NCI-H2196 (cell line): ENCODE data around the gene NOTCH2.
"Not testable (repeated sequence)": the region's sequence is repeated elsewhere in the genome, so short reads cannot be mapped to it uniquely, and the experiment has no call there.

ENCODE experiments used
- DNase-seq: peaks from one replicate; lab custom pipeline; 2025; ENCODE audit not compliant: unreplicated experiment; lab: John Stamatoyannopoulos, UW

Gene NOTCH2

DNA sequence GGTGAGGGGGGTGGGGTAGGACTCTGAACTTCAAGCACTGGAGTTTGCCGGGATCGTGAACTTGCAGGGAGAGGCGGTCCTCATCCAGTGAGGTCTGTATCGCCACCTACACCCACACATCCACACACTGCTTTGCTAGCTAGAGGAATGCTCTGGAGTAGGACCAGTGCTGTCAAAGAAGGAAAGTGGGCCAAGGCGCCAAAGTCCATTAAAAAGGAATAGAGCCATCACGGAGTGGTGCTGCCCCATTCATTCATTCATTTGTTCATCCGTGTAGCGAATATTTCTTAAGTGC is 405 bp upstream of the NOTCH2 start:
- not testable (repeated sequence) for DNase-seq

DNA sequence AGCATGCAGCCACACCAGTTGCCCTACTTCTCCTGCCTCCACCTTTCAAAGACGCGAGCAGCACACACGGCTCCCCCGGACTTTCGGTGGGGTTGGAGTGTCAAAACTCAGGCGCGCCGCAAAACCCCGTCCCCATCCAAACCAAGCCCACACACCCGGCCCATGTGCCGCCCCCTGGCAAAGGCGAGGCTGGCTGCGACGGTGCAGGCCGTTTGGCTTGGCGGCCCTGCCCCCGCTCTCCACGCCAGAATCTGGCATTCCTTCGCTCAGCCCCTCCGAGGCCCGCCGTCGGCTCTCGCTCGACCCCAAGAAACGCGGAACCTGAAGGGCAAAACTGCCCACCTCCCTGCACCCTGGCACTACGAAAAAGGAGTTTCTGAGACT is 787 bp downstream of the NOTCH2 start:
- not testable (repeated sequence) for DNase-seq

DNA sequence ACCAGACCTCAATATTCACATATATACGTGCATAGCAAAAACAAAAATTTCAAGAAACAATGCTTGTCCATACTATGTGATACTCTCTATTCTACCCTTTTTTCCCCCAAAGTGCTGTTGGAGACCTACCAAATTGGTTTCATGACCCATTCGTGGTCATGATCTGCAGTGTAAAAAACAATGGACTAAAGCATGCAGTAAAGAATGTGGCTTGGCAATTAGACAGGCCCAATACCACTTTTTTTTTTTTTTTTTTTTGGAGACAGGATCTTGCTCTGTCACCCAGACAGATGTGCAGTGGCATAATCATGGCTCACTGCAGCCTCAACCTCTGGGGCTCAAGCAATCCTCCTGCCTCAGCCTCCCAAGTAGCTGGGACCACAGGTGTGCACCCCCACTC is 21.3 kb downstream of the NOTCH2 start:
- DNase-seq, result not testable (repeated sequence)

DNA sequence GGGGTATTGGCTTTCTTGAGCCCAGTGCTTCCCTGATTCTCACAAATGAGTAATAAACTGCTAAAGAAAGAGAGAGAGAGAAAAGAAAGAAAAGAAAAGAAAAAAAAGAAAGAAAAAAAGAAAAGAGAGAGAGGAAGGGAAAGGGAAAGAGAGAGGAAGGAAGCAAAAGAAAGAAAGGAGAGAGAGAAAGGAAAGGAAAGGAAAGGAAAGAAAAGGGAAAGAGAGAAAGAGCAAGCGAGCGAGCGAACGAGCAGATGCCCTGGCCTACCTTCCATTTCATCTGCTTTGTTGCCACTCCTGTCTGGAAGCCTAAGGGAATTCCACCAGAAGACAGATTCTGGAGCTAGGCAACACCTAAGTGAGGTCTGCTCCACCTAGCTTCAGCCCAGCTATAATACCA is 27.7 kb downstream of the NOTCH2 start:
- DNase-seq, result not testable (repeated sequence)

DNA sequence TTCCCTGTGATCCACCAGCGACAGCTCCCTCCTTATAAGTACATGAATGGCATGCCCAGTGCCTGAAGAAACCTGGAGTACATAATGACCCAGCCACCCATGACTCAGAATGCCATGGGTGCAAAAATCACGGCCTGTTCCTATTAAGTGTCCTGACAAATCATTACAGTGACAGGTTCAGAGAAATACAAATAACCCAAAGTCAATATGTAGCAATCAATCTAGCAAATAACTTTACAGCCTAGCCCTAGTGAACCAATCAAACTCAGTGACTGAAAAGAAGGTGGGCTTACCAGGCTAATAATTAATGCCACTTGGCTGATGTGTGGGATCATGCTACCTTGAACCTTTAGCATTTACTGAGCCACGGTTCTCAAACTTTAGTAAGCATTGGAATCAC is 37.2 kb downstream of the NOTCH2 start:
- DNase-seq, result not testable (repeated sequence)

DNA sequence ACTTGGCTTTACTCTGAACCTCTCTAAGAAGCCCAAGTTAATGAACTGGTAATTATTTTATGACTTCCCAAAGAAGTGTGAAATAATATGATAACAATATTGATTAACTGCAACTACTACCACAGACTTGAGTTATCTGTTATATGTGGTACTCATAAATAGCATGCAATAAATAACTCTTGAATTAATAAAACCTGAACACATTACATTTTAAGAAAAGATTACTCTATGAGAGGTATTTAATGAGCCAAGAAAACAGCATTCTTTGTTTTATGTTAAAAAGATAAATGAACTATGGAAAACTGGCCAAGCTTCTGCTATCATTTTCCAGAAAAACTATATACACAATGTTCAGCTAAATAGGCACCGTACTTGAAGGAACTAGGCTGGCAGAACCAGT is 45.7 kb downstream of the NOTCH2 start:
- DNase-seq, result not testable (repeated sequence)

DNA sequence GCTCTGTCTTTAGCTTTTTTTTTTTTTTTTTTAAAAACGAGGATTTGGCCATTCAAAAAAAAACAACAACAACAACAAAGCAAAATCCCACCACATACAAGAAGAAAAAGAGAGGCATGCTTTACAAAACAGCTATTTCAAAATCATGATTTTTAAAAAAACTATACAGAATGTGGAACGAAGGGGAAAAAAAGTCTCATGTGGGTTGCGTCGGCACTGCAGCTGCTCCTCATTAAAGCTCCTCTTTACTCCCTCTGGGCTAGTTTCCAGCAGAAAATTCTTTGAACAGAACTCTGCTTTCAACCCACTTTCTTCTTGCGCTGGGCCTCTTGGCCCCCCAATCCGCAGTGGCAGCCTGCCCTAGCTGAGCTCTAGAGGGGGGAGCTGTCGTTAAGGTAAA is 54.5 kb downstream of the NOTCH2 start:
- DNase-seq, result not testable (repeated sequence)

DNA sequence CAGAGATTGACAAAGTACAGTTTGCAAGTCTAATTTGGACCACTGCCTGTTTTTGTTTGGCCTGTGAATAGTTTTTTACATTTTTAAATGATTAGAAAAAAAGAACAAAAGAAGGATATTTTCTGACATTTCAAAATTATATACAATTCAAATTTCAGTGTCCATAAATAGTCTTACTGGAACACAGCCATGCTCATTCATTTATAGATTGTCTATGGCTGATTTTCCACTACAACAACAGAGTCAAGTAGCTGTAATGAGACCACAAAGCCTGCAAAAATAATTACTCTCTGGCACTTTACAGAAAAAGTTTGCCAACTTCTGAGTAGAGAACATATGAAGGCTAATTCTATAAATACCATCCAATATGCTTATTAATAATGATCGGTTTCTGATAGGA is 61.1 kb downstream of the NOTCH2 start:
- DNase-seq, result not testable (repeated sequence)

DNA sequence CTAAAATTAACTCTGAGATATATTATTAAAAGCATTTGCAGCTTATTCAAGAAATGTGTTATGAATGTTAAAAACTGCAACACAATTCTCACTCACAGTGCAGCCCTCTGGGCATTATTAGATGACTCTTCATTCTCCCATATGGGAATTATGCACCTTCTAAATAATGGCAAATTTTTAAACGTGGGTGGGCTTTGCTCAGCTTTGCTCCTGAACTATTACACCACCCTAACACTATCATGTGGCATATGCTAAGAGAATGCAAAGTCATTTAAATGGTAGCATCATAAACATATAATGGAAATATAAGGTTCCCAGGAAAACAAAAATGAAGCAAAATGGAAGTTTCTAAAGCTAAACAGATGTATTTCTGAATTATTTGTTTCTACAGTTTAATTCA is 61.6 kb downstream of the NOTCH2 start:
- not testable (repeated sequence) for DNase-seq

DNA sequence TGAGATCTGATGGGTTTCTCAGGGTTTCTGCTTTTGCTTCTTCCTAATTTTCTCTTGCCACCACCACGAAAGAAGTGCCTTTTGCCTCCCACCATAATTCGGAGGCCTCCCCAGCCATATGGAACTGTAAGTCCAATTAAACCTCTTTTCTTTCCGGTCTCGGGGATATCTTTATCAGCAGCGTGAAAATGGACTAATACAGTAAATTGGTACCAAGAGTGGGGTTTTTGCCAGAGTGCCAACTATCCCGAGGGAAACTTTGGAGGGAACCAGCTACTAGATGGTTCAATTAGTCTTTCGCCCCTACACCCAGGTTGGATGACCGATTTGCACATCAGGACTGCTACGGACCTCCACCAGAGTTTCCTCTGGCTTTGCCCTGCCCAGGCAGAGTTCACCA is 68.4 kb downstream of the NOTCH2 start:
- DNase-seq, result not testable (repeated sequence)

DNA sequence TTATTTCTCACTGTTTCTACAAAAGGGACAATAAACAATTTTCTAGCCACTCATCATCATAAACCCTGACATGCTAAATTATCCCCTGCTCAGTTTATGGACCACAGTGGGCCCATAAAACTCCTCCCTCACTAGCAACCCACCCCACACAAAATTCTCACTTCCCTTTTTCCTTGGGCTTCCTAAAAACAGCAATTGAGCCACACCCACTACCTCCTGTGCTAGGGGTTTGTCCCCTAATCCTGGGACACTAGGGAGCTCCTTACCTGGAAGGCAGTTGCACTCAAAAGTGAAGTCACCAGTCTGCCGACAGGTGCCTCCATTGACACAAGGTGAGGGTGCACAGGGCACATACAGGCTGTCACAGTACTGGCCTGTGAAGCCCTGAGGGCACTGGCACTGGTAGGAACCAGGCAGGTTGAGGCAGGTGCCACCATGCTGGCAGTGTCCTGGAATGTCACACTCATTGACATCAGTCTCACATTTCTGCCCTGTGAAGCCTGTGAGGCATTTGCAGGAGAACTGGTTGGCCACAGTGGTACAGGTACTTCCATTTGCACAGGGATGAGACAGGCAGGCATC is 72.6 kb downstream of the NOTCH2 start:
- DNase-seq, result not testable (repeated sequence)

DNA sequence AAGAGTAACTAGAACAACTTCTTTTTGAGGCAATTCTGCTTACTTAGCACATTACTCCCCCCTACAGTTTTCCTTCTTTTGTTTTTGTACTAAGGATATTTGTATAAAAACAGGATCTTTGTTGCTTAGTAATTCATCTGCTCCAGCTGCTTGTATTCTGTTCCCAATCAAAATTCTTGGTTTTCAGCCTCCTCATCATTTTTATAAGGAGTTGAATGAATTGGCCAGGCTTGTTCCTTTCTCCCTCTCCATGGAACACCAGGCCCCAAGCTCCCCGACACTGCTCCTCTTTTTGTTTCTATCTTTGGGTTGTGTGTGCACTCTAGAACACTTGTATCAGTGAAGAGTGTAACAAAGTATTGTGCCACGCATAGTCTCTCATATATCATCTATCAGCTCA is 73.5 kb downstream of the NOTCH2 start:
- DNase-seq, result not testable (repeated sequence)

DNA sequence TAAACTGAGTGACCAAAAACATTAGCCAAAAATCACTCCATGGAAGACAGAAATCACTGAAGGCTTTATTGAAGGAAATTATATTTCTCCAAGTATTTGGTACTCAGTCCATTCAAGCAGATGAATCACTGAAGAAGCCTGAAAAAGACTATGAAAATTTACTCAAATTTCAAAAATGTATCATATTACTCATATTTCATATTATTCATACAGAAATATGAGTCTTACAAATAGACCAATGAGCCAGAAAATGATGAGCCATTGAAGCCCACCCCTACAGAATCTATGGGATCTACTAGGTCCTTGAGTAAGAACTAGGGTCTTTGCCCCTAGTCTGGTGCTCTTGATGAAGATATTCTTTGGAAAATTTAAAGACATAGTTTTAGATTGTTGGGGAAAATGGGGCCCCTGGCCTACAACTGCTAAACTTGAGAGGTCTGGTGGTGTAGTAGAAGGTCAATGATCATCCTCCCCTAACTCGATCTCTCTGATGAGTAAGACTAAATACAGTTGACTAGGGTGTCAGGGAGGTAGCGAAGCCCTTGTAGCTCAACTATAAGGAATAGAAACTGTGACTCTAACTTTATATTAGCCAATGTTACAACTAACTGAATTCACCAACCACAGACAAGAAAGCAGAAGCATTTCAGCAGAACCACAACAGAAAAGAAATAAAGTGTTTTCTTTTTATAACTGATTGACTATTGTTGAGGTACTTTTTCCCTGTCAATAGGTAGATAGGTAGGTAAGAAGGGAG is 81.0 kb downstream of the NOTCH2 start:
- DNase-seq, result no peak

DNA sequence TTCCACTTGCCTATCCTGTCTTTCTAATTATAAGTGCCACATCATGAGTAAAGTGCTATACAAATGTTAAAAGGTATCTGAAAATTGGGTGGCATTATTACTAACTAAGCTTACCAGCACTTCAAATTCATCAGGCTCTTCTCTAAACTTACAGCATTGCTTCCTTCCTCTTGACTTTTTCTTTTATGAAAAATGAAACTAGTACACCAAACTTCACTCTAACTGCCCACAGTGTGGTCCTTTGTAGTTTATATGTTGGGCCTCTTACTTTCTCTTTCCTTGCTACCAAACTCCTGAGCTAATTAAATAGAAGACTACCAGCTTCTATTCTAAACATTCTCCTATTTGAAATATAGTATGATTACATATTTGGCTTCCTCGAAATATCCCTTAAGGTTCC is 81.8 kb downstream of the NOTCH2 start:
- DNase-seq, result no peak

DNA sequence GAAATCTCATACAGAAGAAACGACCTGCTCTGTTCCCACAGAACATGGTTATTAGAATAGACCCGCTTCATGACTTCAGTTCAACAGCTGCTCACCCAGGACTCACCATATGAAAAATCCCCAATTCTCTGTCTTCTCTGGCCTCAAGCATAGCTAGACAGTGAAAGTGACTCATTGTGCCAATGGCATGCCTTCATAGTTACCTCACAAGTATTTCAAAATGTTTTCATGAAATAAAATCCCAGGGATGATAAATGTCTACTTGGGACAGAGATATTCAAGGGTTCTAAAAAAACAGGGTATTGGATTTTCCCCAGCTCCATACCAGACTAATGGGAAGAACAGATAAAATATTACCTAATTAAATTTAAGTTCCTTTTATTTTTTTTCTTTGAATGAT is 82.3 kb downstream of the NOTCH2 start:
- DNase-seq, result no peak

DNA sequence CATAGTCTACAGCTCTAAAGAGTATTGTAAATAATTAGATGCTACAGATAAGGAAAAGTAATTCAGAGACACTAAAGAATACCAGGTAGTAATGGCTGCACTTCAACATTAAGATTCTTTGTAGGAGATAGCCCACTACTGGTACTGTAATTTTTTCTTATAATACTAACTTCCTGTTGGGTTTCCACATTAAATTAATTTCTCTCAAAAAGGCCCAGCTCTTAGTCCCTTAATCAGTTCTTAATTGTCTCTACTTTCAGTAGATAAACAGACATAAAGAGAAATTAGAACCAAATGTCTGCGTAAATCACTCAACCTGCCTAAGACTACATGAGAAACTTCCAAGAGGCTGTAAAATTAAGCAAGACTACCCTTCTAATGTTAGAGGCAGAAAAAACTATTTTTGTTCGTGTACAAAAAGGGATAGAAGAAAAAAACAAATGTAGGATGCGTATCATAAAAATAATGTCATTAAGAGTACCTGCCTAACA is 83.4 kb downstream of the NOTCH2 start:
- no peak for DNase-seq

DNA sequence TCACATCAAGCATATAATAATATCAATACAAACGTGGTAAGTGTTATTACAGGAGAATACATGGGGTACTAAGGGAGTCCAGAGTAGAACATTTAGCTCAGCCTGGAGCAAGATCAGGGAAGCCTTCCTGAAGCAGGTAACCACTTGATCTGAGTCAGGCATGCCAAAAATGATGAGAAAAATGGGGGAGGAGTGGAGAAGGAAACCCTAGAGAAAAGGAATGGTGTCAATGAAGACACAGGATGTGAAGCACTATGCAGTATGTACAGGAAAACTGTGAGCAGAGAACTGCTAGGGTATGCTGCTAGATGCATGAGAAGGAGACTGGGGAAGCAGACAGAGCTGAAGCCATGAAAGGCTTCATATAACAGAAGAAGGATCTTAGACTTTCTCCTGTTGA is 84.7 kb downstream of the NOTCH2 start:
- DNase-seq, result no peak

DNA sequence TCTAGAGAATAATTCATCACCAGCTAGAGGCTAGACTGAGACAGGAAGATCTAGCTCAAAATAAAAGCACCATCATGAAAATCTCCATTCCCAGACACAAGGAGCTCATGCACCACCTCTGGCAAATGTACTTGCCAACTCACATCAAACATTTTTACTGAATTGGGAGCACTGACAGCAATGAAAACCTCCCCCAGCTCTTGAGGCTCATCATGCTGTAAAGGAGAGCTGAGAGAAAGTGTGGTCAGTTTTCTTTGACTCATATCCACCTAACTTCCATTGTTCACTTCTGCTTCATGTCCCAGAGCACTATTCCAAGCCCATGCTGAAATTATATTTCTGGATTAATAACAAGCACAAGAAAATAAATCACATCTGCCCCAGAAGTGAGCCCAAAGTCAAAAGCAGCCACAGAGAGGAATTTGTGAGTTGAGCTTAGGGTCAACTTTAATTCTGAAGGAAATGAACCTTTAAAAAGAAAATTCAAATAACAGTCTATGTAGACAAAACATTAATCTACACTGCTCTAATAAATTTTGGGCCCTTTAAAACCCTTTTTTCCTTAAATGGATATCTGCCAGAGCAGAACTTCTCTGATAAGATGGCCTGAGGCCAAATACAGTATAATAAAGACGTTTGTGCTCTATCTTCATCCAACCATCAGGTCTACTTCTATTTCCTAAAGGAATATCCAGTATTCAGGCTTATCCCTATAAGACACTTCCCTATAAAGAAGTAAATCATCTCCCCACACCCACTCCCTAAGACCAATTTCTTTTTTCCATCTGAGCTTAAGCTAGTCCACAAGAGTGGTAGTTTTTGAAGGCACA is 87.3 kb downstream of the NOTCH2 start:
- no peak for DNase-seq

DNA sequence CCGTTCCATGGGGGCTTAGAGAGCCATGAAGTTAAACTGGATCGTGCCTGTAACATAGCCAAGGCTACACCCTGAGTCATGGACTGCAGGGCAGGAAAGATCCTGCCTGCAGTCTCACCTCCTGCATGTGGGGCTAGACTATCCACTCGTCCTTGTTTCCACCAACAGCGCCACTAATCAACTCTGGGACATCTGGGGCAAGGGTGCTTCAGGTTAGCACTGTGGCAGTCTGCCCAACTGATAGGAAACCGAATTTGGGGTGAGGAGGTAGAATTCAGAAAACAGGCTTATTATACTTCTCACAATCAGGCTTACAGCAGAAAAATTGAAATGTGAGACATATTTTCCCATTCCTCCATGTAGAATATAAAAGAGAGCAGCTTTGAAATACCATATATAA is 88.0 kb downstream of the NOTCH2 start:
- no peak for DNase-seq

DNA sequence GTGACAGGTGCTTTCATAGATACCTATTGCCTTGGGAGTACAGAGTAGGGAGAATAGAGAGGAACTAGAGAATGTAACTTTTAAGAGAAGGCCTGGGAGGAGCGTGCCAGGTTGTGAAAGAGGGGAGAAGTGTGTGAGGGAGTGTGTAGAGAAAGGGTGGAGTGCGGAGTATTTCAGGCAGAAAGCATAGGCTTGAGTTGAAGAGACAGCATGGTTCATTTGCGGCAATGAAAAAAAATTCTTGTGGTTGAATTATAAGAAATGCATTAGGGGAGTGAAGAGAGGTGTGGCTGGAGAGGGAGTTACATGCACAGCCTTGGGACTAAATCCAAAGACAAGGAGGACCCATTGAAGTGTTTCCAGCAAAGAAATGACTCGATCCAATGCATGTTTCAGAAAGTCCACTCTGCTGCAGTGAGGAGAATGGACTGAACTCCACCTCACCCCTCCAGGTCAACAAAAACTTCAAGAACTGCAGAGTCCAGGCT is 91.4 kb downstream of the NOTCH2 start:
- DNase-seq, result no peak

DNA sequence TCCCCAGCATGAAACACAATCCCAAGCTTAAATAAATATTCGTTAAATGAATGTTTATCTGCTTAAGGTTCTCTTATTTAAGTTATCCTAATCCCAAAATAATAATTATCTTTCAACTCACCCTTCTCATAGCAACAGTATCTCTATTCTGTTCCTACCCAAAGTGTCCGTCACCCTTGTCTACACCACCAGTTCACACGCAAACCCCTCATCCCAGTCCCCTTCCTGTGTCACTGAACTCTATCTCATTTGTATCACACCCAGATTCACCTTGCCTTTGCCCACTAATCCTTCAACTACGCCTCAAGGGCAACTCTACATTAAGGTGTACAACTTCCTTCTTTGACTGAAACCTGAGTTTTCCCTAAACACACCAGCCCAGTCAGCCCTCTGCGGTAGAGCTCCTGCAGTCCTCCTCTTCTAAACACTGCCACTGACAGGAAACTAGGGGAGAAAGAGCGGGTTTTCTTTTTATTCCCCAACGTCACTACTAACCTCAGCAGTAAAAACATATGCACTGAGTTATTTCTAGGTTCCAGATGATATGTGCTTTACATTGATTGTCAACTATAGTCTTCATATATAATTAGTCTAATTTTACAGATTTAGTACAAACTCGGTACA is 92.2 kb downstream of the NOTCH2 start:
- not testable (repeated sequence) for DNase-seq
